Testis (tissue), 2 donors: ENCODE data around the gene PATE4.

Source experiments
- CTCF ChIP-seq, 3 experiments: fragments of 450-650 bp in 2 of 3; fragments of 200-600 bp in 1 of 3; sonication (generic) in 1 of 3; IDR thresholded peaks; one replicate each; pipeline ENCODE4 v1.5.1; 2016 to 2019; ENCODE audit warnings: antibody characterized with exemption in 3 of 3, mild to moderate bottlenecking in 2 of 3, moderate library complexity in 1 of 3
- POLR2A ChIP-seq: fragments of 450-650 bp; IDR thresholded peaks from one replicate; pipeline ENCODE4 v1.6.1; 2017; ENCODE audit warnings: antibody characterized with exemption, mild to moderate bottlenecking, moderate library complexity

GRCh38 chr11:125835748-125836147 lies 2.6 kb downstream of the PATE4 start:
- no peak for TF ChIP-seq CTCF (IDR thresholded peaks at IDR 0.05)
- TF ChIP-seq POLR2A = no peak
